Loucy (cell line): ENCODE results near the gene TMEM150B.

Source experiments
- H2AFZ ChIP-seq: fragments of 200-600 bp; sonication (generic); 2 replicates; pipeline ENCODE4 v1.6.0; 2016; ENCODE audit warnings: antibody characterized with exemption, mild to moderate bottlenecking, low read length, moderate library complexity
- H3F3A ChIP-seq: fragments of 200-600 bp; 2 replicates; pipeline ENCODE4 v1.6.0; 2016; ENCODE audit warnings: antibody characterized with exemption, low read depth, mild to moderate bottlenecking
- H3K27me3 ChIP-seq: fragments of 200-600 bp; sonication (generic); 2 replicates; pipeline ENCODE4 v1.6.1; 2014; ENCODE audit warnings: low read length, mild to moderate bottlenecking; ENCODE audit not compliant: insufficient read depth, poor library complexity, severe bottlenecking
- H3K36me3 ChIP-seq: fragments of 200-600 bp; sonication (generic); 2 replicates; pipeline ENCODE4 v1.6.1; 2016; ENCODE audit warnings: low read length; ENCODE audit not compliant: insufficient read depth
- H3K4me1 ChIP-seq: fragments of 200-600 bp; sonication (generic); 2 replicates; pipeline ENCODE4 v1.5.1; 2014; ENCODE audit warnings: low read length, mild to moderate bottlenecking; ENCODE audit not compliant: insufficient read depth, poor library complexity, severe bottlenecking
- H3K4me2 ChIP-seq: fragments of 200-600 bp; sonication (generic); 2 replicates; pipeline ENCODE4 v1.6.0; 2014; ENCODE audit warnings: antibody characterized with exemption, low read length, low read depth, mild to moderate bottlenecking; ENCODE audit not compliant: poor library complexity, severe bottlenecking
- H3K4me3 ChIP-seq: fragments of 200-600 bp; sonication (generic); 2 replicates; pipeline ENCODE4 v1.5.1; 2014; ENCODE audit warnings: low read length, mild to moderate bottlenecking, mixed read lengths; ENCODE audit not compliant: poor library complexity, severe bottlenecking
- H3K79me2 ChIP-seq: fragments of 200-600 bp; sonication (generic); 2 replicates; pipeline ENCODE4 v1.6.1; 2014; ENCODE audit warnings: low read length; ENCODE audit not compliant: insufficient read depth
- H3K9ac ChIP-seq: fragments of 200-600 bp; sonication (generic); 2 replicates; pipeline ENCODE4 v1.6.0; 2014; ENCODE audit warnings: mild to moderate bottlenecking, low read depth, low read length, moderate library complexity; ENCODE audit not compliant: poor library complexity, severe bottlenecking
- H3K9me2 ChIP-seq: fragments of 200-600 bp; sonication (generic); replicated peaks from 2 replicates; pipeline ENCODE4 v1.6.1; 2016; ENCODE audit warnings: low read depth, low read length, mixed read lengths
- H3K9me3 ChIP-seq: fragments of 200-600 bp; sonication (generic); 2 replicates; pipeline ENCODE4 v1.6.1; 2014; ENCODE audit warnings: mild to moderate bottlenecking, antibody characterized with exemption, low read length, low read depth; ENCODE audit not compliant: insufficient read depth
- H4K20me1 ChIP-seq: fragments of 200-600 bp; sonication (generic); 2 replicates; pipeline ENCODE4 v1.6.0; 2014; ENCODE audit warnings: antibody characterized with exemption, low read length, mild to moderate bottlenecking; ENCODE audit not compliant: insufficient read depth, poor library complexity, severe bottlenecking
- CTCF ChIP-seq: fragments of 200-600 bp; sonication (generic); conservative IDR thresholded peaks from 2 replicates; pipeline ENCODE4 v1.5.1; 2014; ENCODE audit warnings: mild to moderate bottlenecking, antibody characterized with exemption, low read length
- EZH2phosphoT487 ChIP-seq: fragments of 200-600 bp; IDR thresholded peaks from 2 replicates; pipeline ENCODE4 v1.6.1; 2018; ENCODE audit warnings: antibody characterized with exemption, mild to moderate bottlenecking, moderate library complexity, borderline replicate concordance

The TMEM150B gene

DNA sequence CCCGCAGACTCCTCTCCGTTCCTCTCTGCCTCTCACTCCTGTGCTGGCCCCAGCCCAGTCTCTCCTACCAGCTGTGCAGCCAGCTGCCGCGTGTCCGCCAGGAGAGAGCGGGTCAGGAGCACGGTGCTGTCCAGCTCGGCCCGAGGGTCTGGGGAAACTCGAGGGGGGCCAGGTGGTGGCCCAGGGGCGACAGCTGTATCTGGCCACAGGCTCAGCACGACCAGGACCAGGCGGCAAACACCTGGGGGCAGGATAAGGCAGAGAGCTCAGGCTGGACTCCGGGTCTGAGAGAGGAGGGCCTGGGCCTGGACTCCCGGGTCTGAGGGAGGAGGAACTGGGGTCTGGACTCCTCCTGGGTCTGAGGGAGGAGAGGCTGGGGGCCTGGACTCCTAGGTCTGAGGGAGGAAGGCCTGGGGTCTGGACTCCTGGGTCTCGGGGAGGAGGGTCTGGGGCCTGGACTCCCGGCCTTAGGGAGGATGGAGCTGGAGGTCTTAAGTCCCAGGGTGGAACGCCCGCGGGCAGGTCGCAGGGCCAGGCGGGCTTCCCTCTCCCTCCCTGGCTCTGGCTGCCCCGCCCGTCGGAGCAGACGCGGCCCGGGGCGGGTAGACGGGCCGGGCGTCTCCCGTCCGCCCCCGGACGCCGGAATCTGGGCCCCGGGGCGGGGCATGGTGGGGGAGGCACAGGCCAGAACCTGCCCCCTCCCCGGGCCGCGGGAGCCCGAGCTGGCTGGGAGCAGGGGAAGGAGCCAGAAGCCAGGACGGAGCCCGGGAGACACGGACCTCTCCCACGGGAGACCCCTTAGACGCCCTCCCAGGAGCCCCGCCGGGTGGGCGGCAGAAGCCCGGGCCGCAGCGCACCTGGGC, 43.8 kb upstream of the TMEM150B start:
- H3K79me2 ChIP-seq = no peaks in the 10 kb centered on the region
- H4K20me1 ChIP-seq = no peaks in the 10 kb centered on the region
- no peaks in the 10 kb centered on the region for H3F3A ChIP-seq
- TF ChIP-seq EZH2phosphoT487 (no peak), CTCF (no peak)
- no peaks in the 10 kb centered on the region for H3K9me3 ChIP-seq
- no peak overlapping the region for H3K4me2 ChIP-seq
- H3K9me2 ChIP-seq = no peaks in the 10 kb centered on the region
- H3K36me3 ChIP-seq = no peaks in the 10 kb centered on the region
- no peak overlapping the region for H3K4me3 ChIP-seq
- H3K27me3 ChIP-seq = no peaks in the 10 kb centered on the region
- H3K4me1 ChIP-seq = no peaks in the 10 kb centered on the region
- no peak overlapping the region for H2AFZ ChIP-seq
- no peak overlapping the region for H3K9ac ChIP-seq

DNA sequence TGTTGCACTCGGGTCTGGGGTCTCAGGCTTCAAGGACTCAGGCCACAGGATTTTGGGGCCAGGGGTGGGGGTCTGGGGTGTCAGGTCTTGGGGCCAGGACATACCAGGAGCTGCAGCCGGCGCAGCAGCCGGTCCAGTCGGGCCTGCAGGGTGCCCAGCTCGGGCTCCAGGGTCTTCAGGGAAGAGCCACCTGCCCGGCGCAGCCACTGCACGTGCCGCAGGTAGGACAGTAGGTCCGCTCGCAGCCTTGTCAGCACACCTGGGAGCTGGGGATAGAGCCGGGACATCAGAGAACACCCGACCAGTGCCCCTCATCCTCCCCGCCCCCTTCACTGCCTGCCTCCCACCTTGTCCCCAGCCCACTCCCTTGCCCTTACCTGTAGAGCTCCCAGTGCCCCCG, 43.0 kb upstream of the TMEM150B start:
- no peaks in the 10 kb centered on the region for H3K36me3 ChIP-seq
- H3F3A ChIP-seq = no peaks in the 10 kb centered on the region
- no peaks in the 10 kb centered on the region for H3K79me2 ChIP-seq
- TF ChIP-seq CTCF (no peak), EZH2phosphoT487 (no peak)
- H3K9me3 ChIP-seq = no peaks in the 10 kb centered on the region
- H3K4me1 ChIP-seq = no peaks in the 10 kb centered on the region
- H3K27me3 ChIP-seq = no peaks in the 10 kb centered on the region
- no peaks in the 10 kb centered on the region for H3K9me2 ChIP-seq
- H2AFZ ChIP-seq = no peak overlapping the region
- H3K4me3 ChIP-seq = no peak overlapping the region
- no peak overlapping the region for H3K4me2 ChIP-seq
- no peaks in the 10 kb centered on the region for H4K20me1 ChIP-seq
- no peak overlapping the region for H3K9ac ChIP-seq

DNA sequence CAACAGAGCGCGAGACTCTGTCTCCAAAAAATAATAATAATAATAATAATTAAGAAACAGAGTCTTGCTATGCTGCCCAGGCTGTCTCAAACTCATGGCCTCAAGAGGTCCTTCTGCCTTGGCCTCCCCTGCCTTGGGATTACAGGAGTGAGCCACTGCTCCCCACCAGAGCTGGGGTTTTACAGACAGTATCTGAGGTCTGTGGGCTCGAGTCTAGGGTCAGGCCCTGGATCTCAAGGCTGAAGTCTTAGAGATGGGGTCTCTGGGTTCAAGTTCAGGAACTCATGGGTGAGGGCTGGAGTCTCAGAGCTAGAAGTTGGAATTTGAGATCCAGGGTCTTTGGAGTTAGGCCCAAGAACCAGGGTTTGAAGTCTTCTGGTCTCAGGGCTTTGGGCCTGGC, 41.6 kb upstream of the TMEM150B start:
- Histone ChIP-seq H3K79me2 (no peaks in the 10 kb centered on the region), H3K27me3 (no peaks in the 10 kb centered on the region), H3K36me3 (no peaks in the 10 kb centered on the region), H2AFZ (no peak overlapping the region), H3K4me3 (no peak overlapping the region), H3F3A (no peaks in the 10 kb centered on the region), H3K4me2 (no peak overlapping the region), H3K9ac (no peak overlapping the region), H3K9me3 (no peaks in the 10 kb centered on the region), H3K9me2 (no peaks in the 10 kb centered on the region), H3K4me1 (no peaks in the 10 kb centered on the region), H4K20me1 (no peaks in the 10 kb centered on the region)
- no peak for TF ChIP-seq EZH2phosphoT487
- no peak for TF ChIP-seq CTCF
